SU-DHL-6 (cell line): ENCODE data around the gene GBX2.

Experiments used
- H2AFZ ChIP-seq: fragments of 200-600 bp; sonication (generic); 2 replicates; pipeline ENCODE4 v1.6.1; 2014; ENCODE audit warnings: low read depth, mild to moderate bottlenecking, moderate library complexity, mixed read lengths, antibody characterized with exemption, low read length; ENCODE audit not compliant: severe bottlenecking
- H3F3A ChIP-seq: fragments of 200-600 bp; shearing (Covaris generic); 2 replicates; pipeline ENCODE4 v1.6.0; 2016; ENCODE audit warnings: antibody characterized with exemption, mild to moderate bottlenecking; ENCODE audit not compliant: insufficient read depth
- H3K27ac ChIP-seq: fragments of 200-600 bp; sonication (generic); 2 replicates; pipeline ENCODE4 v1.5.1; 2016; ENCODE audit warnings: low read depth, mild to moderate bottlenecking, low read length, moderate library complexity, mixed read lengths
- H3K27me3 ChIP-seq: fragments of 200-600 bp; sonication (generic), shearing (Covaris generic); 2 replicates; pipeline ENCODE4 v1.6.0; 2014; ENCODE audit warnings: mild to moderate bottlenecking, low read length
- H3K36me3 ChIP-seq: fragments of 200-600 bp; sonication (generic); 2 replicates; pipeline ENCODE4 v1.6.1; 2014; ENCODE audit warnings: mild to moderate bottlenecking, low read length, mixed read lengths
- H3K4me2 ChIP-seq: fragments of 300-600, 200-600 bp; shearing (Covaris generic), sonication (generic); 2 replicates; pipeline ENCODE4 v1.6.0; 2014; ENCODE audit warnings: low read length, low read depth, mild to moderate bottlenecking; ENCODE audit not compliant: poor library complexity, severe bottlenecking
- H3K4me3 ChIP-seq: fragments of 200-600 bp; sonication (generic); 2 replicates; pipeline ENCODE4 v1.5.1; 2014; ENCODE audit warnings: antibody characterized with exemption, low read length, mild to moderate bottlenecking, mixed read lengths; ENCODE audit not compliant: insufficient read depth, poor library complexity, severe bottlenecking
- H3K79me2 ChIP-seq: fragments of 200-600 bp; sonication (generic); 2 replicates; pipeline ENCODE4 v1.6.1; 2014; ENCODE audit warnings: mild to moderate bottlenecking, low read length, moderate library complexity; ENCODE audit not compliant: insufficient read depth
- H3K9ac ChIP-seq: fragments of 200-600 bp; sonication (generic); 2 replicates; pipeline ENCODE4 v1.7.0; 2014; ENCODE audit warnings: mild to moderate bottlenecking, low read length
- H3K9me2 ChIP-seq: fragments of 200-600 bp; sonication (generic); replicated peaks from 2 replicates; pipeline ENCODE4 v1.6.1; 2014; ENCODE audit warnings: low read length; ENCODE audit not compliant: insufficient read depth
- H3K9me3 ChIP-seq: fragments of 200-600 bp; sonication (generic); 2 replicates; pipeline ENCODE4 v1.6.1; 2014; ENCODE audit warnings: low read length, mixed read lengths; ENCODE audit not compliant: insufficient read depth
- H4K20me1 ChIP-seq: fragments of 200-600 bp; sonication (generic); 2 replicates; pipeline ENCODE4 v1.6.1; 2014; ENCODE audit warnings: low read depth, mild to moderate bottlenecking, antibody characterized with exemption, low read length, moderate library complexity, mixed read lengths
- EZH2phosphoT487 ChIP-seq: fragments of 200-600 bp; sonication (generic), shearing (Covaris generic); conservative IDR thresholded peaks from 2 replicates; pipeline ENCODE4 v1.6.1; 2018; ENCODE audit warnings: mild to moderate bottlenecking, antibody characterized with exemption, low read length, moderate library complexity, mixed read lengths
- TF ChIP-seq, protein P1 (sequence below): fragments of 200-600 bp; sonication (generic); IDR thresholded peaks from one replicate; pipeline ENCODE4 v1.5.1; 2017; ENCODE audit warnings: antibody characterized with exemption, mild to moderate bottlenecking, low read length, moderate library complexity; ENCODE audit not compliant: insufficient read depth, poor library complexity, severe bottlenecking

GBX2 gene

DNA sequence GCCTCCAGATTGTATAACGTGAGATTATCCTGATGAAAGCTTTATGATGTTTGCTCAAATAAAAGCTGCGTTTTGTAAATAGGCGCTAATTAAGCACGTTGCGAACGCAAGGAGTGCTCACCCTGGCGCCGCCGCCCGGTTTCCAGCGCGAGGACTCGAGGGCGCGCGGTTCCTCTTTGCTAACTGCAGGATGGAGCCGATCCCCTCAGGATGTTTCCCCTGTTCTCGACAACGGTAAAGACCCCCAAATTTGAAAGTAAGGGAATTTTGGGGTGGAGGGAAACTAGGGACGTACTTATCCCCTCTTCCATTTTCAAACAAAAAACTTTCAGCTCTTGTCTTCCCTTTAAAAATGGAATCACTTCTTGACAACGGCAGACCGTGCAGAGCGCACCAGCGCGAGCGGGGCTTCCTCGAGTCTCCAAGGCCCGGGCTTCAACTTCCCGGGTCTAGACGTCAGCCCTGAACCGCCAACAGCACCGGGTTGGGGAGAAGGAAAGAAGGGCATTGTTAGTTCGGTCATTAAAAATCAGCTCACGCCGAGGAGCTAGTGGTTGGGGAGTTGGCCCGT lies 1.1 kb upstream of the GBX2 start:
- no peaks in the 10 kb centered on the region for H3K27me3 ChIP-seq
- no peak overlapping the region for H3K9ac ChIP-seq
- no peaks in the 10 kb centered on the region for H4K20me1 ChIP-seq
- H3K4me3 ChIP-seq: no peak overlapping the region
- H3K27ac ChIP-seq: no peak overlapping the region
- no peaks in the 10 kb centered on the region for H3K79me2 ChIP-seq
- TF ChIP-seq EZH2phosphoT487: no peak
- TF ChIP-seq, protein P1, sequence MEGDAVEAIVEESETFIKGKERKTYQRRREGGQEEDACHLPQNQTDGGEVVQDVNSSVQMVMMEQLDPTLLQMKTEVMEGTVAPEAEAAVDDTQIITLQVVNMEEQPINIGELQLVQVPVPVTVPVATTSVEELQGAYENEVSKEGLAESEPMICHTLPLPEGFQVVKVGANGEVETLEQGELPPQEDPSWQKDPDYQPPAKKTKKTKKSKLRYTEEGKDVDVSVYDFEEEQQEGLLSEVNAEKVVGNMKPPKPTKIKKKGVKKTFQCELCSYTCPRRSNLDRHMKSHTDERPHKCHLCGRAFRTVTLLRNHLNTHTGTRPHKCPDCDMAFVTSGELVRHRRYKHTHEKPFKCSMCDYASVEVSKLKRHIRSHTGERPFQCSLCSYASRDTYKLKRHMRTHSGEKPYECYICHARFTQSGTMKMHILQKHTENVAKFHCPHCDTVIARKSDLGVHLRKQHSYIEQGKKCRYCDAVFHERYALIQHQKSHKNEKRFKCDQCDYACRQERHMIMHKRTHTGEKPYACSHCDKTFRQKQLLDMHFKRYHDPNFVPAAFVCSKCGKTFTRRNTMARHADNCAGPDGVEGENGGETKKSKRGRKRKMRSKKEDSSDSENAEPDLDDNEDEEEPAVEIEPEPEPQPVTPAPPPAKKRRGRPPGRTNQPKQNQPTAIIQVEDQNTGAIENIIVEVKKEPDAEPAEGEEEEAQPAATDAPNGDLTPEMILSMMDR: no peak
- no peaks in the 10 kb centered on the region for H3K9me3 ChIP-seq
- no peak overlapping the region for H2AFZ ChIP-seq
- no peak overlapping the region for H3K4me2 ChIP-seq
- H3F3A ChIP-seq: no peaks in the 10 kb centered on the region
- H3K9me2 ChIP-seq: no peaks in the 10 kb centered on the region
- no peaks in the 10 kb centered on the region for H3K36me3 ChIP-seq

- H3K9me3 ChIP-seq: no peaks in the 10 kb centered on the region
- no peaks in the 10 kb centered on the region for H3K9me2 ChIP-seq
- H3K4me3 ChIP-seq: no peak overlapping the region
- no peaks in the 10 kb centered on the region for H3F3A ChIP-seq
- TF ChIP-seq, protein P1: no peak
- TF ChIP-seq EZH2phosphoT487: no peak
- H4K20me1 ChIP-seq: no peaks in the 10 kb centered on the region
- no peaks in the 10 kb centered on the region for H3K36me3 ChIP-seq
- H3K9ac ChIP-seq: no peak overlapping the region
- no peaks in the 10 kb centered on the region for H3K27me3 ChIP-seq
- no peaks in the 10 kb centered on the region for H3K79me2 ChIP-seq
- no peak overlapping the region for H2AFZ ChIP-seq
- H3K4me2 ChIP-seq: no peak overlapping the region
- H3K27ac ChIP-seq: no peak overlapping the region
Observed at GRCh38 chr2:236167297-236168109, 683 bp downstream of the GBX2 start.

- H3K9ac ChIP-seq: no peak overlapping the region
- no peaks in the 10 kb centered on the region for H3K27me3 ChIP-seq
- no peaks in the 10 kb centered on the region for H3K36me3 ChIP-seq
- no peaks in the 10 kb centered on the region for H3K79me2 ChIP-seq
- H3K9me3 ChIP-seq: no peaks in the 10 kb centered on the region
- H3F3A ChIP-seq: no peaks in the 10 kb centered on the region
- no peaks in the 10 kb centered on the region for H3K9me2 ChIP-seq
- TF ChIP-seq EZH2phosphoT487: no peak
- TF ChIP-seq, protein P1: no peak
- no peak overlapping the region for H3K27ac ChIP-seq
- H3K4me3 ChIP-seq: no peak overlapping the region
- no peak overlapping the region for H2AFZ ChIP-seq
- no peaks in the 10 kb centered on the region for H4K20me1 ChIP-seq
- H3K4me2 ChIP-seq: no peak overlapping the region
Observed at GRCh38 chr2:236166796-236167296, 1.3 kb downstream of the GBX2 start.
